ENCODE results near the gene MED7.

Gene MED7

GRCh38 chr5:157165261-157165660 is 22.6 kb upstream of the MED7 start:
- Histone ChIP-seq H3K9me3 (no peaks in the 10 kb centered on the region), H3K36me3 (no peaks in the 10 kb centered on the region), H3K4me1 (no peaks in the 10 kb centered on the region), H3K27me3 (peaks cover 10% of the 10 kb centered on the region), H3K4me3 (ENCODE audit: low read depth, low read length) (no peak overlapping the region)
- no peak for DNase-seq
- no peak for TF ChIP-seq CTCF (IDR thresholded peaks at IDR 0.05; ENCODE audit: low read depth, low read length)

- no peak for TF ChIP-seq CTCF (IDR thresholded peaks at IDR 0.05; ENCODE audit: low read depth, low read length)
- Histone ChIP-seq H3K4me3 (ENCODE audit: low read depth, low read length) (no peak overlapping the region), H3K9me3 (no peaks in the 10 kb centered on the region), H3K27me3 (peaks cover 16% of the 10 kb centered on the region), H3K36me3 (no peaks in the 10 kb centered on the region), H3K4me1 (no peaks in the 10 kb centered on the region)
- no peak for DNase-seq
These were observed 21.9 kb upstream of the MED7 start for GRCh38 chr5:157164521-157164920.

GRCh38 chr5:157162919-157163510 is 20.4 kb upstream of the MED7 start:
- Histone ChIP-seq H3K27me3 (peaks cover 17% of the 10 kb centered on the region), H3K36me3 (no peaks in the 10 kb centered on the region), H3K4me1 (no peaks in the 10 kb centered on the region), H3K4me3 (ENCODE audit: low read depth, low read length) (no peak overlapping the region), H3K9me3 (no peaks in the 10 kb centered on the region)
- DNase-seq, result no peak
- no peak for TF ChIP-seq CTCF (IDR thresholded peaks at IDR 0.05; ENCODE audit: low read depth, low read length)

- no peaks in the 10 kb centered on the region for H3K36me3 ChIP-seq
- no peaks in the 10 kb centered on the region for H3K4me1 ChIP-seq
- peaks cover 17% of the 10 kb centered on the region for H3K27me3 ChIP-seq
- no peak overlapping the region for H3K4me3 ChIP-seq (ENCODE audit: low read depth, low read length)
- no peak for TF ChIP-seq CTCF (IDR thresholded peaks at IDR 0.05; ENCODE audit: low read depth, low read length)
- no peak for DNase-seq
- no peaks in the 10 kb centered on the region for H3K9me3 ChIP-seq
These were observed 19.3 kb upstream of the MED7 start for GRCh38 chr5:157161996-157162395.

- H3K36me3 ChIP-seq, result no peaks in the 10 kb centered on the region
- H3K9me3 ChIP-seq, result no peaks in the 10 kb centered on the region
- H3K27me3 ChIP-seq, result peaks cover 17% of the 10 kb centered on the region
- DNase-seq, result no peak
- H3K4me3 ChIP-seq (ENCODE audit: low read depth, low read length), result no peak overlapping the region
- H3K4me1 ChIP-seq, result no peaks in the 10 kb centered on the region
- no peak for TF ChIP-seq CTCF (IDR thresholded peaks at IDR 0.05; ENCODE audit: low read depth, low read length)
These were observed 17.3 kb upstream of the MED7 start for GRCh38 chr5:157160001-157160400.

GRCh38 chr5:157159209-157159751 is 16.6 kb upstream of the MED7 start:
- Histone ChIP-seq H3K27me3 (peaks cover 17% of the 10 kb centered on the region), H3K36me3 (no peaks in the 10 kb centered on the region), H3K4me1 (no peaks in the 10 kb centered on the region), H3K9me3 (no peaks in the 10 kb centered on the region), H3K4me3 (ENCODE audit: low read depth, low read length) (no peak overlapping the region)
- DNase-seq, result no peak
- TF ChIP-seq CTCF (IDR thresholded peaks at IDR 0.05; ENCODE audit: low read depth, low read length), result no peak

Data from BE2C (cell line).